H9 (cell line): ENCODE measurements around the gene TMEM272. TPM values are rescaled to one million over a fixed set of nuclear protein-coding genes. Genes with fewer than 3 reads are reported as not detected.

ENCODE experiments used
- DNase-seq: peaks from one replicate; pipeline ENCODE4 v3.0.0-alpha.2; 2017
- H2AFZ ChIP-seq: one replicate; pipeline ENCODE4 v1.6.1; 2013; ENCODE audit warnings: mild to moderate bottlenecking, low read length, control low read depth, moderate library complexity
- H2AK5ac ChIP-seq: 2 replicates; pipeline ENCODE4 v1.6.1; 2013; ENCODE audit warnings: low read length, control low read depth, mixed read lengths; ENCODE audit not compliant: insufficient read length
- H2BK120ac ChIP-seq: one replicate; pipeline ENCODE4 v1.6.1; 2013; ENCODE audit warnings: low read depth, mild to moderate bottlenecking, low read length, control low read depth, inconsistent platforms; ENCODE audit not compliant: poor library complexity, severe bottlenecking
- H2BK12ac ChIP-seq: 2 replicates; pipeline ENCODE4 v1.6.1; 2013; ENCODE audit warnings: low read length, control low read depth, mixed read lengths, low read depth; ENCODE audit not compliant: insufficient read length
- H2BK15ac ChIP-seq: 2 replicates; pipeline ENCODE4 v1.6.1; 2013; ENCODE audit warnings: low read depth, low read length, control low read depth
- H2BK20ac ChIP-seq: one replicate; pipeline ENCODE4 v1.6.1; 2013; ENCODE audit warnings: low read depth, mild to moderate bottlenecking, low read length, control low read depth, inconsistent platforms; ENCODE audit not compliant: poor library complexity, severe bottlenecking
- H2BK5ac ChIP-seq: 2 replicates; pipeline ENCODE4 v1.6.1; 2013; ENCODE audit warnings: low read length, control low read depth, mixed read lengths; ENCODE audit not compliant: insufficient read length
- H3K14ac ChIP-seq: 2 replicates; pipeline ENCODE4 v1.6.1; 2013; ENCODE audit warnings: low read length, control low read depth; ENCODE audit not compliant: insufficient read depth
- H3K18ac ChIP-seq: 2 replicates; pipeline ENCODE4 v1.6.1; 2013; ENCODE audit warnings: low read depth, mild to moderate bottlenecking, mixed read lengths, low read length, control low read depth; ENCODE audit not compliant: insufficient read length
- H3K23ac ChIP-seq: 2 replicates; pipeline ENCODE4 v1.6.1; 2013; ENCODE audit warnings: low read length, control low read depth, mixed read lengths, low read depth; ENCODE audit not compliant: insufficient read length
- H3K23me2 ChIP-seq: 2 replicates; pipeline ENCODE4 v1.6.1; 2013; ENCODE audit warnings: low read depth, mild to moderate bottlenecking, mixed read lengths, low read length, control low read depth; ENCODE audit not compliant: insufficient read length, poor library complexity, severe bottlenecking
- H3K27ac ChIP-seq: 2 replicates; pipeline ENCODE4 v1.5.1; 2013; ENCODE audit warnings: low read length, control low read depth, mixed read lengths, low read depth; ENCODE audit not compliant: insufficient read length
- H3K27me3 ChIP-seq: 2 replicates; pipeline ENCODE4 v1.6.1; 2013; ENCODE audit warnings: low read length, control low read depth, inconsistent platforms; ENCODE audit not compliant: insufficient read depth
- H3K4ac ChIP-seq: 2 replicates; pipeline ENCODE4 v1.6.1; 2013; ENCODE audit warnings: low read depth, mild to moderate bottlenecking, control low read depth, inconsistent platforms, low read length, moderate library complexity
- H3K4me1 ChIP-seq: 2 replicates; pipeline ENCODE4 v1.6.1; 2013; ENCODE audit warnings: low read length, control low read depth, inconsistent platforms; ENCODE audit not compliant: insufficient read depth
- H3K4me2 ChIP-seq: 2 replicates; pipeline ENCODE4 v1.6.1; 2013; ENCODE audit warnings: low read length, control low read depth, mixed read lengths; ENCODE audit not compliant: insufficient read length, insufficient read depth
- H3K56ac ChIP-seq: 2 replicates; pipeline ENCODE4 v1.6.1; 2013; ENCODE audit warnings: low read depth, mild to moderate bottlenecking, mixed read lengths, low read length, control low read depth; ENCODE audit not compliant: insufficient read length
- H3K79me1 ChIP-seq: 2 replicates; pipeline ENCODE4 v1.6.1; 2013; ENCODE audit warnings: low read depth, mild to moderate bottlenecking, moderate library complexity, low read length, control low read depth, inconsistent platforms; ENCODE audit not compliant: insufficient read depth, poor library complexity, severe bottlenecking
- H3K79me2 ChIP-seq: 2 replicates; pipeline ENCODE4 v1.6.1; 2013; ENCODE audit warnings: low read length, control low read depth, inconsistent platforms; ENCODE audit not compliant: insufficient read depth
- H3K9ac ChIP-seq: 2 replicates; pipeline ENCODE4 v1.6.1; 2013; ENCODE audit warnings: low read length, control low read depth, mixed read lengths; ENCODE audit not compliant: insufficient read length; ENCODE audit errors: extremely low read depth
- H3K9me3 ChIP-seq: one replicate; pipeline ENCODE4 v1.6.1; 2013; ENCODE audit warnings: low read depth, low read length, inconsistent platforms; ENCODE audit not compliant: control insufficient read depth
- H3T11ph ChIP-seq: one replicate; pipeline ENCODE4 v1.6.1; 2013; ENCODE audit warnings: mild to moderate bottlenecking, low read length, control low read depth, inconsistent platforms
- H4K20me1 ChIP-seq: one replicate; pipeline ENCODE4 v1.6.1; 2013; ENCODE audit not compliant: control insufficient read depth, insufficient read length, insufficient read depth
- H4K5ac ChIP-seq: 2 replicates; pipeline ENCODE4 v1.6.1; 2013; ENCODE audit warnings: low read depth, mild to moderate bottlenecking, mixed read lengths, low read length, control low read depth; ENCODE audit not compliant: insufficient read length
- H4K8ac ChIP-seq: replicated peaks from 2 replicates; pipeline ENCODE4 v1.6.1; 2013; ENCODE audit warnings: low read length, control low read depth, mixed read lengths, low read depth; ENCODE audit not compliant: insufficient read length
- H4K91ac ChIP-seq: 2 replicates; pipeline ENCODE4 v1.6.1; 2013; ENCODE audit warnings: low read depth, mild to moderate bottlenecking, moderate library complexity, mixed read lengths, low read length, control low read depth; ENCODE audit not compliant: insufficient read length
- H3K27ac Mint-ChIP-seq, 3 experiments: 2 replicates in 2 of 3; 3 replicates in 1 of 3; pipeline ENCODE4 v1.8.0; 2020 to 2021; ENCODE audit warnings: mixed read lengths in 3 of 3, mild to moderate bottlenecking in 1 of 3, moderate library complexity in 1 of 3
- H3K27me3 Mint-ChIP-seq: 2 replicates; pipeline ENCODE4 v1.8.0; 2021; ENCODE audit warnings: low read depth, mild to moderate bottlenecking, moderate library complexity, mixed read lengths
- H3K36me3 Mint-ChIP-seq, 3 experiments: 2 replicates in 2 of 3; 3 replicates in 1 of 3; pipeline ENCODE4 v1.8.0; 2020 to 2021; ENCODE audit warnings: low read depth in 3 of 3, mixed read lengths in 3 of 3; ENCODE audit not compliant: insufficient read depth in 1 of 3
- H3K4me1 Mint-ChIP-seq, 2 experiments: 2 replicates each; pipeline ENCODE4 v1.8.0; 2020; ENCODE audit warnings: mixed read lengths in 2 of 2
- H3K4me3 Mint-ChIP-seq, 2 experiments: 2 replicates in 1 of 2; 3 replicates in 1 of 2; pipeline ENCODE4 v1.8.0; 2020 to 2021; ENCODE audit warnings: mild to moderate bottlenecking in 2 of 2, mixed read lengths in 2 of 2, moderate library complexity in 1 of 2
- H3K9me3 Mint-ChIP-seq, 2 experiments: 2 replicates in 1 of 2; 3 replicates in 1 of 2; pipeline ENCODE4 v1.8.0; 2020; ENCODE audit warnings: mild to moderate bottlenecking in 2 of 2, mixed read lengths in 2 of 2, moderate library complexity in 1 of 2
- WGBS: extraction: QIAGEN DNeasy Blood & Tissue Kit; methylation state at CpG from one replicate; pipeline ENCODE4 v1.1.7; 2013; ENCODE audit warnings: missing lambda C conversion rate, low lambda C conversion rate, mixed read lengths; ENCODE audit not compliant: insufficient read length; ENCODE audit errors: extremely low coverage; 5-methylcytosine and 5-hydroxymethylcytosine counted together
- total RNA-seq: library from RNA; stranded (reverse); gene quantifications from 2 replicates; pipeline ENCODE4 v1.2.1, GENCODE V29; 2021
- TF ChIP-seq, protein P1 (sequence below): fragments of 200-600 bp; sonication (generic); conservative IDR thresholded peaks from 3 replicates; pipeline ENCODE4 v1.8.0; 2021; ENCODE audit warnings: antibody characterized with exemption, mild to moderate bottlenecking

The TMEM272 gene
- total RNA-seq, 1 experiment from 2014 or later: not detected

DNA sequence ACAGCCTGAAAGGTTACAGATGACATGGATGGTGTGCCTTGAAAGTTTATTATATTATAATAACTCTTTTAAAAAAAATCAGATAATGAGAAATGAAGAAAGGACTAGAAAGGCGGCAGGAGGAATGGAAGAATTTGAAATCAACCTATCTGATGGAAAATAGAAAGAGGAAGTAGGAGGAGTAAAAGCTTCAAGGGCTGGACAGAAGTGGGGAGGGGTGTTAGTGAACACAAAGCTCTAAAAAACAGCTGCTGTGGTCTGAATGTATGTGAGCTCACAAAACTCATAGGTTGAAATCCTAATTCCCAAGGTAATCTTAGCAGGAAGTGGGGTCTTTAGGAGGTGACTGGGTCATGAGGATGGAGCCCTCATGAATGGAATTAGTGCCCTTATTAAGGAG, 36.3 kb upstream of the TMEM272 start:
- Histone ChIP-seq H3T11ph (no peak overlapping the region), H4K5ac (no peak overlapping the region), H2BK12ac (no peak overlapping the region), H2BK15ac (no peak overlapping the region), H4K8ac (no peak overlapping the region), H3K18ac (no peak overlapping the region), H4K91ac (no peak overlapping the region), H2BK5ac (no peak overlapping the region), H3K4me1 (no peaks in the 10 kb centered on the region), H3K79me1 (no peaks in the 10 kb centered on the region), H3K27me3 (no peaks in the 10 kb centered on the region), H3K27ac (no peak overlapping the region), H3K9ac (no peak overlapping the region), H3K79me2 (no peaks in the 10 kb centered on the region), H3K4me2 (no peak overlapping the region), H3K56ac (no peak overlapping the region), H2BK20ac (no peak overlapping the region), H2BK120ac (no peak overlapping the region), H2AFZ (no peak overlapping the region), H3K9me3 (no peaks in the 10 kb centered on the region), H3K23me2 (no peaks in the 10 kb centered on the region), H3K4ac (no peak overlapping the region), H3K23ac (no peak overlapping the region), H4K20me1 (no peaks in the 10 kb centered on the region), H2AK5ac (no peak overlapping the region), H3K14ac (no peak overlapping the region)
- H3K36me3 Mint-ChIP-seq: no peaks in the 10 kb centered on the region
- H3K4me1 Mint-ChIP-seq: peaks cover 0 to 6% of the 10 kb centered on the region in 2 experiments; a peak in 1 of 4 replicates
- no peaks in the 10 kb centered on the region; the same call in none of the 2 replicates for H3K27me3 Mint-ChIP-seq
- TF ChIP-seq, protein P1, sequence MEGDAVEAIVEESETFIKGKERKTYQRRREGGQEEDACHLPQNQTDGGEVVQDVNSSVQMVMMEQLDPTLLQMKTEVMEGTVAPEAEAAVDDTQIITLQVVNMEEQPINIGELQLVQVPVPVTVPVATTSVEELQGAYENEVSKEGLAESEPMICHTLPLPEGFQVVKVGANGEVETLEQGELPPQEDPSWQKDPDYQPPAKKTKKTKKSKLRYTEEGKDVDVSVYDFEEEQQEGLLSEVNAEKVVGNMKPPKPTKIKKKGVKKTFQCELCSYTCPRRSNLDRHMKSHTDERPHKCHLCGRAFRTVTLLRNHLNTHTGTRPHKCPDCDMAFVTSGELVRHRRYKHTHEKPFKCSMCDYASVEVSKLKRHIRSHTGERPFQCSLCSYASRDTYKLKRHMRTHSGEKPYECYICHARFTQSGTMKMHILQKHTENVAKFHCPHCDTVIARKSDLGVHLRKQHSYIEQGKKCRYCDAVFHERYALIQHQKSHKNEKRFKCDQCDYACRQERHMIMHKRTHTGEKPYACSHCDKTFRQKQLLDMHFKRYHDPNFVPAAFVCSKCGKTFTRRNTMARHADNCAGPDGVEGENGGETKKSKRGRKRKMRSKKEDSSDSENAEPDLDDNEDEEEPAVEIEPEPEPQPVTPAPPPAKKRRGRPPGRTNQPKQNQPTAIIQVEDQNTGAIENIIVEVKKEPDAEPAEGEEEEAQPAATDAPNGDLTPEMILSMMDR: no peak
- no peak overlapping the region for H3K4me3 Mint-ChIP-seq
- DNase-seq: no peak
- H3K9me3 Mint-ChIP-seq: no peaks in the 10 kb centered on the region
- H3K27ac Mint-ChIP-seq: no peak overlapping the region
- WGBS: no CpG with 5 or more reads among the region's 1 CpG
